Activated naive CD8-positive, alpha-beta T cell treated with anti-CD3 and anti-CD28 coated beads for 36 hours (primary cell): ENCODE measurements around the gene KATNB1. TPM values are rescaled to one million over a fixed set of nuclear protein-coding genes. Genes with fewer than 3 reads are reported as not detected.
"Not testable (repeated sequence)": the region's sequence is repeated elsewhere in the genome, so short reads cannot be mapped to it uniquely, and the experiment has no call there.

Source experiments
- DNase-seq: peaks from one replicate; pipeline ENCODE4 v3.0.0; 2021
- H3K27ac Mint-ChIP-seq: one replicate; pipeline ENCODE4 v1.8.0; 2022; ENCODE audit warnings: mild to moderate bottlenecking, moderate library complexity, mixed read lengths
- H3K27me3 Mint-ChIP-seq: one replicate; pipeline ENCODE4 v1.8.0; 2022; ENCODE audit warnings: mild to moderate bottlenecking, mixed read lengths
- H3K36me3 Mint-ChIP-seq: one replicate; pipeline ENCODE4 v1.8.0; 2021; ENCODE audit warnings: mild to moderate bottlenecking, mixed read lengths
- H3K4me1 Mint-ChIP-seq: one replicate; pipeline ENCODE4 v1.8.0; 2021; ENCODE audit warnings: mixed read lengths
- H3K4me3 Mint-ChIP-seq: one replicate; pipeline ENCODE4 v1.8.0; 2022; ENCODE audit warnings: mild to moderate bottlenecking, moderate library complexity, mixed read lengths
- H3K9me3 Mint-ChIP-seq: one replicate; pipeline ENCODE4 v1.8.0; 2022; ENCODE audit warnings: mixed read lengths
- total RNA-seq, 2 experiments: library from RNA; stranded (reverse); gene quantifications; one replicate each; pipeline ENCODE4 v1.2.3, GENCODE V29; 2021

Gene KATNB1
- total RNA-seq, 2 experiments from 2014 or later: 51.2 to 55.5 TPM

DNA sequence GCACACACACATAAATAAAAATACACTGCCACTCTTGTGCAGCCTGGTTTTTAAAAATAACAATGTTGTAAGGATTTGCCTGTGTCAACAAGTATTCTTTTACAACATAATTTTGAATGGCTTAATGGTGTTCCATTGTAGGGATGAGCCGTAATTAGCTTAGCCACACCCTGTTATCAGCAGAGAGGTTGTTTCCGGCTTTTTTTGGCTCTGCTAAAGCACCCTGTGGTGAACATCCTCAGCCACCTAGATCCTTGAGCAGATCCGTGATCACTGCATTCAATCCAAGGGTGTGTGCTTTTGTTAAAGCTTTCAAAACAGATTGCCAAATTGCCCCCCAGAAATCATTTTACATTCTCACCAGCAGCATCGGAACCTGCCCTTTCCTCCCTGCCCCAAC, 7.0 kb downstream of the KATNB1 start:
- Mint-ChIP-seq H3K9me3 (no peaks in the 10 kb centered on the region), H3K36me3 (peaks cover 3% of the 10 kb centered on the region), H3K27me3 (no peaks in the 10 kb centered on the region), H3K4me3 (no peak overlapping the region), H3K27ac (no peak overlapping the region), H3K4me1 (peaks cover 4% of the 10 kb centered on the region)
- no peak for DNase-seq

DNA sequence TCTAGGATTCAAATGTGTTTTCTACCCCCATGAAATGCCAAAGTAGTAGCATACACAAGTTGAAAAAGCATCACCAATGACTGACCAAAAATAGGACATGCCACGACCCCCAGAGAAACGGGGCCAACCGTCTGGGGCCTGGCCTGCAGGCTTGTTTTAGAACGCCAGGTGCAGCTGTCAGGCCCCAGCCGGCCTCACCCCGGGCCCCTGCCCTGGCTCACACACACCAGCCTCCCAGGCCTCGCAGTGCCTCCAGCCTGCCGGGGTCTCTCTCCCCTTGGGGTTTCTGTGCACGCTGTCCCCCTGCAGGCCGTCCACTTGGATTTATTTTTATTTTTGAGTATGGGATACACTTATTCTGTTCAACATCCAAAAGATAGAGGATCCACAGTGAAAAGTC, 7.9 kb downstream of the KATNB1 start:
- Mint-ChIP-seq H3K36me3 (peaks cover 3% of the 10 kb centered on the region), H3K9me3 (no peaks in the 10 kb centered on the region), H3K27ac (no peak overlapping the region), H3K4me3 (no peak overlapping the region), H3K4me1 (no peaks in the 10 kb centered on the region), H3K27me3 (no peaks in the 10 kb centered on the region)
- DNase-seq: no peak

DNA sequence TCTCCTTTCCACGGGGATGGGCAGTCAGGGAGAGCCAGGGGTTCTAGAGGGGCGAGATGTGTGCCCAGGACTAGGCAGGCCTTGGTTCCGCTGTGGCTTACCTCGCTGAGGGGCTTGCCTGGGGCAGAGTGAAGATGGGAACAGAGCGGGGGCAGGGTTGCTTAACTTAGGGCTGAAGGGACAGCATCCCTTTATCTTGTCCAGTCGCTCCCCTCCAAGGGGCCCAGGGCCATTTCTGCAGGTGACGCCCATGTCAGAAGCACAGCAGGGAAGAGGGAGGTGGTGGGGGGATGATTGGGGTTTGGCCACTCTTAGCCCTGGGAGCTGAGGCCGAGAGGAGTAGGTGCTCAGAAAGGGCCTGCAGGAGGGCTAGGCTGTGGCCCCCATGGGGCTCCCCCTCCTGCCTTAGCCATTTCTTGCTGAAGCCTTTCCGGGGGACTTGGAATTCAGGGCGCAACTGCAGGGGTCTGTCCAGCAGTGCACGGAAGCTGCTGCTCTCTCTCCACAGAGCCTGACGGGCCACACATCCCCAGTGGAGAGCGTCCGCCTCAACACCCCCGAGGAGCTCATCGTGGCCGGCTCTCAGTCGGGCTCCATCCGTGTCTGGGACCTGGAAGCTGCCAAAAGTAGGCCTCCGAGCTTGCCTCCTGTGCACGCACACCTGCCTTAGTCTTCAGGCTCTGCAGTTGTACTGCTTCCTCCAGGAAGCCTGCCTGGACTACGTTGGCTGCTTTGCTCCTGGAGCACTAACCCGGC, 8.5 kb downstream of the KATNB1 start:
- Mint-ChIP-seq H3K27ac (no peak overlapping the region), H3K9me3 (no peaks in the 10 kb centered on the region), H3K4me1 (no peaks in the 10 kb centered on the region), H3K27me3 (no peaks in the 10 kb centered on the region), H3K36me3 (peaks cover 3% of the 10 kb centered on the region), H3K4me3 (no peak overlapping the region)
- no peak for DNase-seq

DNA sequence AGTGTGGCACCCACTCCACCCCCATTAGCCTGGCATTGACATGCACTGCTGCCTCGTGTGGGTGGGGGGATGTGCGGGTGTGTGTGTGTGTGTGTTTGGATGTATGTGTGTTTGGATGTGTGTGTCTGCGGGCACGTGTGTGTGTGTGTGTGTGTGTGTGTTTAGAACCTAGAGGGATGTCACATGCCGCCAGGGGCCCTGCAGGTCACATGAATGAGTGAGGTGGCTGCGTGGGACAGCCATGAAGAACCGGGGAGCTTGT, 9.0 kb downstream of the KATNB1 start:
- no peaks in the 10 kb centered on the region for H3K27me3 Mint-ChIP-seq
- H3K4me1 Mint-ChIP-seq: no peaks in the 10 kb centered on the region
- no peak overlapping the region for H3K4me3 Mint-ChIP-seq
- peaks cover 3% of the 10 kb centered on the region for H3K36me3 Mint-ChIP-seq
- no peak overlapping the region for H3K27ac Mint-ChIP-seq
- H3K9me3 Mint-ChIP-seq: no peaks in the 10 kb centered on the region
- DNase-seq: no peak

DNA sequence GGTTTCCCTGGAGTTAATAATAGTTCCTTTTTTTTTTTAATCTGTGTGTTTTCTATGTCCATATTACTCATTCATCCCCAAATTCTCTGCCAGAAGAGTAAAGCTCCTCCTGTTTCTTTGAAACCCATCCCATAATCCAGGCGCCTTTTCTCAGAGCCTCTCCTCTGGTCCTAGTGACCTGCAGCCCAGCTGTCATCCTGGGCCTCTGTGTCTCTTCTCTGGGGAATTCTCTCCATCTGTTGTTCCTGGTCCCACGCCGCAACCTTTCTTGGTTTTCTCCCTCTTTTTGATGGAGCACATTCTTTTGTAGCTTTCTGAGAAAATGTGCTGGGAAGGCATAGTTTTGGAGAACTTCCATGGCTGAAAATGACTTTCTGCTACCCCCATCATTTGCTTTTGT, 10.2 kb downstream of the KATNB1 start:
- Mint-ChIP-seq H3K9me3 (no peaks in the 10 kb centered on the region), H3K4me3 (no peak overlapping the region), H3K27ac (no peak overlapping the region), H3K27me3 (no peaks in the 10 kb centered on the region), H3K36me3 (peaks cover 3% of the 10 kb centered on the region), H3K4me1 (no peaks in the 10 kb centered on the region)
- no peak for DNase-seq

DNA sequence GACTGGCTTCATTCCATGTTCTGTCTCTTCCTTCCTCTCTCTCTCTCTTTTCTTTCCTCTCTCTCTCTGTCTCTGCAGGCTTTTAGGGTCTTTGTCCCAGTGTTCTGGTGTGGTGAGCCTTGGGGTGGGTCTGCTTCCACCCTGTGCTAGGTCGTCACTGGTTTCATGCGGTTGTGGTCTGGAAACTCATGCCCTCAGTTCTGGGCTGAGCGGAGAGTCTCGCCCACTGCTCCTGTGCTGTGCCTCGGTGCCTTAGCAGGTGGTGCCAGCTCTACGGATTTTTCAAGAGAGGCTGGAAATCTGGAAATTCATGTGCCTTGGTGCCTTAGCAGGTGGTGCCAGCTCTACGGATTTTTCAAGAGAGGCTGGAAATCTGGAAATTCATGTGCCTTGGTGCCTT, 10.7 kb downstream of the KATNB1 start:
- not testable (repeated sequence) for H3K27me3 Mint-ChIP-seq, DNase-seq, H3K4me3 Mint-ChIP-seq, H3K27ac Mint-ChIP-seq, H3K4me1 Mint-ChIP-seq, H3K9me3 Mint-ChIP-seq, H3K36me3 Mint-ChIP-seq

DNA sequence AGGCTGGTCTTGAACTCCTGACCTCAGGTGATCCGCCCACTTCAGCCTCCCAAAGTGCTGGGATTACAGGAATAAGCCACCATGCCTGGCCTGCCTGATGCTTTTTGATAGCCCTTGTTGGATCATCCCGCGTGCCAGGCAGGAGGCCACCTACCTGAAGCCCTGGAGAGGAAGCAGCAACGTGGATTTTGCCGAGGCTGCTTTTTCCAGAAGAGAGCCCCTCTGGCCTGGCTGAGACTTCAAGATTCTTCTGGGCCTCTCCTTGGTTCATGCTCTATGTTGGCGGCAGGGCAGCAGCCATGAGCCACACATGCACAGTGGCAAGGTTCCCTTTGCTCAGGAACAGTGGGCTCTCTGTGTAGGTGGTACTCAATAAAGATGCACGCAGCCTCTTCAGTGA, 11.5 kb downstream of the KATNB1 start:
- no peaks in the 10 kb centered on the region for H3K4me1 Mint-ChIP-seq
- peaks cover 3% of the 10 kb centered on the region for H3K36me3 Mint-ChIP-seq
- H3K4me3 Mint-ChIP-seq: no peak overlapping the region
- H3K27ac Mint-ChIP-seq: no peak overlapping the region
- DNase-seq: no peak
- no peaks in the 10 kb centered on the region for H3K9me3 Mint-ChIP-seq
- H3K27me3 Mint-ChIP-seq: no peaks in the 10 kb centered on the region

DNA sequence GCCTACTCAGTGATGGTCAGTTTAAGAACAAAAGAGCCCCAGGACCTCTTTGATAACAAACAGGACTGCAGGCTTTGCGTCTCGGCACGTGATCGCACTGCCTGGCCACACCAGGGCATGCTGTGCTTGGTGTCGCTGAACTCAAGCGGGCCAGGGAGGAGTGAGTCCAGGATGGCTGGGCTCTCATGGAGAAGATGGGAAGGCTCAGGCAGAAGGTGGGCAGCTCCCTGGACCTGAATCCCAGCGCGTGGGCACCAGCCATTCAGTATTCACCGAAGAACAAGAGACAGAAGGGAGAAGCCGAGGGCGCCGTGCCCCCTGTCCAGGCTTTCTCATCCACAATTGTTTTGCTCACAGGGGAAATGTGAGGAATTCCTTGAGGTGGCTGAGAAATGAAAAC, 11.9 kb downstream of the KATNB1 start:
- Mint-ChIP-seq H3K4me3 (no peak overlapping the region), H3K4me1 (no peaks in the 10 kb centered on the region), H3K27ac (no peak overlapping the region), H3K36me3 (peaks cover 3% of the 10 kb centered on the region), H3K9me3 (no peaks in the 10 kb centered on the region), H3K27me3 (no peaks in the 10 kb centered on the region)
- DNase-seq: no peak

DNA sequence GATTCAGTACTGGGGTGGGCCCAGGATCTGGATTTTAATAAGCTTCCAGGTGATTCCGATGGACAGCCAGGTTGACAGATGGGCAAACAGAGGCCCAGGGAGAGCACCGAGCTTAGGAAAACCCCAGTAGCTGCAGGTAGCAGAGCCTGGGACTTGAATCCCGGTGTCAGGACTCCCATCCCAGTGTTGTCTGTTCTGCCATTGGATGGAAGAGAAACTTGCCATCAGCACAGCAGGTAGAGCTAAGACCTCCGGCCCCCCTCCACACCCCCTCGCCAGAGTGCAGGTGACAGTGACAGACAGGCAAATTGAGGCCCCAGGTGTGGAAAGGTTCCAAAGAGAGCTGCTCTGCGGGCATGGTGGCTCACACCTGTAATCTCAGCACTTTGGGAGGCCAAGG, 12.4 kb downstream of the KATNB1 start:
- Mint-ChIP-seq H3K36me3 (peaks cover 3% of the 10 kb centered on the region), H3K27ac (no peak overlapping the region)

DNA sequence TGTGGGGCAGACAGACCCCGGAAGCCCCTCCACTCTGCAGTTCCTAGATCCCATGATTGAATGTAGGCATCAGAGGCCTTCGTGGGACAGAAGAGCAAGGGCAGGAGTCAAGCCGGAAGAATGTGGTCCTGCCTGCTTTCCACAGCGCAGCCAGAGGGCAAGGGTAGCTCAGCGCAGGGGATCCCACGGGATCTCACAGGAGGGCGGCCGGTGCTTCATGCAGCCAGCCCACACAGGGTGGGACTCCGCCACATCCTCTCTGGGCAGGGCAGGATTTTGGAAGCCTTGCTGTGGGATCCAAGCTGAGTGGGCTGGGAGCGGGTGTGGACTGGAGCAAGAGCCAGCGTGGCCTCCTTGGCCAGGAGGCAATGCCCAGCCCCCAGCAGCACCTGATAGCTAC, 13.0 kb downstream of the KATNB1 start:
- H3K27me3 Mint-ChIP-seq: no peaks in the 10 kb centered on the region
- H3K27ac Mint-ChIP-seq: no peak overlapping the region
- H3K4me1 Mint-ChIP-seq: no peaks in the 10 kb centered on the region
- DNase-seq: no peak
- H3K9me3 Mint-ChIP-seq: no peaks in the 10 kb centered on the region
- peaks cover 3% of the 10 kb centered on the region for H3K36me3 Mint-ChIP-seq
- H3K4me3 Mint-ChIP-seq: no peak overlapping the region

More for the DNA sequence above, 12.4 kb downstream of the KATNB1 start:
- Mint-ChIP-seq H3K4me3 (no peak overlapping the region), H3K27me3 (no peaks in the 10 kb centered on the region), H3K9me3 (no peaks in the 10 kb centered on the region), H3K4me1 (no peaks in the 10 kb centered on the region)
- no peak for DNase-seq

DNA sequence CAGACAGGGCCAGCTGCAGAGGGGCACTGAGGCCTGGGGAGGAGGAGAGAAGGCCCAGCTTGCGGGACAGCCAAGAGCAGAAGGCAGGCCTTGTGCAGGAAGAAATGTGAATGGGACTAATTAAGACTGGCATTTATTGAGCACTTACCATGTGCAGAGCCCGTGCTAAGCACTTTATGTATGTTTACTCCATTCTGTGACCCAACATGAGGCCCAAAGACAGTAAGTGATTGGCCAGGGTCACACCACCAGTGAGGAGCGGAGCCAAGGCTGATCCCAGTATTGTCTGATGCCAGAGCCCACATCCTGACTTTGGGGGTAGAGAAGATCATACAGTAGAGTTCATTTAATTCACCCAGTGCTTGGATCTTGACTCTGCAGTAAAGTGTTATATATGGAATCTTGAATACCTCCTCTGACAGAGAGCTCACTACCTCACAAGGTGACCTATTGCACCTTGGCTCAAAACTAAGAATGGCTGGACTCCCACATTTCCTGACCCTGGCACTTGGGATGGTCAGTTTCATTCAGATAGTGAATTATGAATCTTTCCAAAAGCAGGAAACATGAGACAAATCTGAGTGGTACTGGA, 13.6 kb downstream of the KATNB1 start:
- no peak for DNase-seq
- Mint-ChIP-seq H3K27ac (no peak overlapping the region), H3K36me3 (peaks cover 4% of the 10 kb centered on the region), H3K27me3 (no peaks in the 10 kb centered on the region), H3K4me3 (no peak overlapping the region), H3K4me1 (no peaks in the 10 kb centered on the region), H3K9me3 (no peaks in the 10 kb centered on the region)

DNA sequence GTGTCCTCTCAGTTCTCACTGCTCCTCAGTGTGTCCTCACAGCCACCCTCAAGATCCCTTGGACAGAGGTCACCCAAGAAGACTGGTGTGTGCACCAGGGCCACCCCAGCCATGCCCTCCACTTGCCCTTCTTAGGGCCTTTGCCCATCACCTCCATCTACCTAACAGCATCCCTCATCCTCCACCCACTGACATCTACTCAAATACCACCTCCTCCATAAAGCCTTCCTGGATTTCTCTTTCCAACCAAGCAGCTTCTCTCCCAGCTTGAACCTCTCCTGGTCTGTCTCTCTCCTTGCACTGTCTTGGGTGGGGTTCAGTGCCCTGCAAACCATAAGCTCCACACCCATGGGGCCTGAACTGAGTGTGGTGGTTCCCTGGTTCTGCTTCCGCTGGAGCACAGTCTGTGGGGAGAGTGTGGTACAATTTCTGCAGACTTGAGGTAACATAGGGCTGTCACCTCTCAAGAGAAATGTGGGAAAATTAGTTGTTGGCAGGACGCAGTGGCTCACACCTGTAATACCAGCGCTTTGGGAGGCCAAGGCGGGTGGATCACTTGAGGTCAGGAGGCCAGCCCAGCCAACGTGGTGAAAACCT, 14.4 kb downstream of the KATNB1 start:
- no peaks in the 10 kb centered on the region for H3K9me3 Mint-ChIP-seq
- no peaks in the 10 kb centered on the region for H3K27me3 Mint-ChIP-seq
- H3K27ac Mint-ChIP-seq: no peak overlapping the region
- no peak overlapping the region for H3K4me3 Mint-ChIP-seq
- DNase-seq: no peak
- H3K4me1 Mint-ChIP-seq: no peaks in the 10 kb centered on the region
- peaks cover 3% of the 10 kb centered on the region for H3K36me3 Mint-ChIP-seq

DNA sequence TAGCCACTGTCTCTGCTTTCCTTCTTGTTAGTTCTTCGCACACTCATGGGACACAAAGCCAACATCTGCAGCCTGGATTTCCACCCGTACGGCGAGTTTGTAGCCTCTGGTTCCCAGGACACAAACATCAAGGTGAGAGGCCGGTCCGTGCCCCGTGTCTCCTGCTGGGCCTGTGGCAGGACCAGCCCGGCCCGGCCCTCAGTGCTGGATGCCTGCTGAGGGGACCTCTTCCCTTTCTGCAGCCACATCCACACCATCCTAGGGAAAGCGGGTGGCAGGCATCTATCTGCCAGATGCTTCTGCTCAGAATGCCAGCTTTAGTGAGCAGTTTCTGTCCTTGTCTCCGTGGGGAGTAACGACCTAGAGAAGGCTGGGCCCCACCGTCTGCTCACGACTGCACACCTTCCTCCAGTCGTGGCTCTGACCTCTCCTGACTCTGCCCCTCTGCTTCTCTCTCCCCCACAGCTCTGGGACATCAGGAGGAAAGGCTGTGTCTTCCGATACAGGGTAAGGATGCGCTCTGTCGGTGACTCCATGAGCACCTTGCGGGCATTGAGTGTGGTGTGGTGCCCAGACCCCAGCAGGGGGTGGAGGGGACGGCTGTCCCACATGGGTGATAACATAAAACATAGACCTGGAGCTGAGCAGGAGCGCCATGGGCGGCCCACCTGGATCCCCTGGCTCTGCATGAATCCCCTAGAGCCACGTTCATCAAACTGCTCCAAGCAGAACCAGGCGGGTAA, 15.4 kb downstream of the KATNB1 start:
- Mint-ChIP-seq H3K4me1 (no peaks in the 10 kb centered on the region), H3K27ac (no peak overlapping the region), H3K36me3 (peaks cover 8% of the 10 kb centered on the region), H3K27me3 (no peaks in the 10 kb centered on the region), H3K4me3 (no peak overlapping the region), H3K9me3 (no peaks in the 10 kb centered on the region)
- DNase-seq: no peak

DNA sequence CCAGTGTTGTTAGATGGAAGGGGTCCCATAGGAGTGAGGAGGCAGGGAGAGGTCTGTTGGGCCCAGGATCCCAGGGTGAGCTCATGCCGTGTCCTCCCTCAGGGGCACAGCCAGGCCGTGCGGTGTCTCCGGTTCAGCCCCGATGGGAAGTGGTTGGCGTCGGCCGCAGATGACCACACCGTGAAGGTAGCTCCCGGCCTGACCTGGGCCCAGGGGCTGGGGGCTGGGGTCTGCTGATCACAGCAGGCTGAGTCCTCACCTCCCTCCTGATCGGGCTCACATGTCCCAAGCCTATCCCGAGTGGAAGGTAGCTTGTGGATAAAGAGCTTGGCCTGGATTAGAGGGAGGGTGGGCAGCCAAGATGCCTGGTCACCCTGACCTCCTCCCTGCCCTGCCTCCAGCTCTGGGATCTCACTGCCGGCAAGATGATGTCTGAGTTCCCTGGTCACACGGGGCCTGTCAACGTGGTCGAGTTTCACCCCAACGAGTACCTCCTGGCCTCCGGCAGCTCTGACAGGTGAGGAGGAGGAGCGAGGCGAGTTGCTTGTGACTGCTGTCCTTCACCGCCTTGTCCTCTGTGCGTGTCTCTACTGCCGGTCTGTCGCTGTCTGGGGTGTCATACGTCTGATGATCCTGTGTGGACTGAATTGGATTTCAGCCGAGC, 16.1 kb downstream of the KATNB1 start:
- no peaks in the 10 kb centered on the region for H3K4me1 Mint-ChIP-seq
- H3K4me3 Mint-ChIP-seq: no peak overlapping the region
- H3K27me3 Mint-ChIP-seq: no peaks in the 10 kb centered on the region
- H3K36me3 Mint-ChIP-seq: peaks cover 11% of the 10 kb centered on the region
- no peak for DNase-seq
- H3K9me3 Mint-ChIP-seq: no peaks in the 10 kb centered on the region
- no peak overlapping the region for H3K27ac Mint-ChIP-seq

DNA sequence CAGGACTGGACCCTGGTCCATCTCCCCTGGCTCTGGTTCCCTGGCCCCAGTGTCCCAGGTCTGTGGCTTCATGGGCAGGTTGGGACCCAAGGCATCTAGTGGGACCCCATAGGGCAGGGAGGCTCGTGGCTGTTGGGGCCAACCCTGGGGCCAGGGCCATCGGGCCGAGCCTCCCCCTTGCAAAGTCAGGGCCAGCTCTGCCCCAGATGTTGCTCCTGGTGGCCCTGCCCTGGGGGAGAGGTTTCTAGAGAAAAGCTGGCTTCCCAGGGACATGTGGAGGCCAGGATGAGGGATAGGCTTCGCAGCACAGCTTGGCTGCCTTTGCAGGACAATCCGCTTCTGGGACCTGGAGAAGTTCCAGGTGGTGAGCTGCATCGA, 16.6 kb downstream of the KATNB1 start:
- Mint-ChIP-seq H3K4me3 (no peak overlapping the region), H3K27ac (no peak overlapping the region), H3K36me3 (peaks cover 11% of the 10 kb centered on the region), H3K27me3 (no peaks in the 10 kb centered on the region), H3K4me1 (no peaks in the 10 kb centered on the region), H3K9me3 (no peaks in the 10 kb centered on the region)
- no peak for DNase-seq
